Putamen (tissue), 1 donor: ENCODE measurements around the gene LBX1.
A peak's percentile ranks its signal among the peaks of the same experiment; 100 is the strongest.

Source experiments
- DNase-seq: peaks from one replicate; pipeline ENCODE4 v3.0.0-alpha.2; 2016; ENCODE audit warnings: low spot score

Gene LBX1, protein sequence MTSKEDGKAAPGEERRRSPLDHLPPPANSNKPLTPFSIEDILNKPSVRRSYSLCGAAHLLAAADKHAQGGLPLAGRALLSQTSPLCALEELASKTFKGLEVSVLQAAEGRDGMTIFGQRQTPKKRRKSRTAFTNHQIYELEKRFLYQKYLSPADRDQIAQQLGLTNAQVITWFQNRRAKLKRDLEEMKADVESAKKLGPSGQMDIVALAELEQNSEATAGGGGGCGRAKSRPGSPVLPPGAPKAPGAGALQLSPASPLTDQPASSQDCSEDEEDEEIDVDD

DNA sequence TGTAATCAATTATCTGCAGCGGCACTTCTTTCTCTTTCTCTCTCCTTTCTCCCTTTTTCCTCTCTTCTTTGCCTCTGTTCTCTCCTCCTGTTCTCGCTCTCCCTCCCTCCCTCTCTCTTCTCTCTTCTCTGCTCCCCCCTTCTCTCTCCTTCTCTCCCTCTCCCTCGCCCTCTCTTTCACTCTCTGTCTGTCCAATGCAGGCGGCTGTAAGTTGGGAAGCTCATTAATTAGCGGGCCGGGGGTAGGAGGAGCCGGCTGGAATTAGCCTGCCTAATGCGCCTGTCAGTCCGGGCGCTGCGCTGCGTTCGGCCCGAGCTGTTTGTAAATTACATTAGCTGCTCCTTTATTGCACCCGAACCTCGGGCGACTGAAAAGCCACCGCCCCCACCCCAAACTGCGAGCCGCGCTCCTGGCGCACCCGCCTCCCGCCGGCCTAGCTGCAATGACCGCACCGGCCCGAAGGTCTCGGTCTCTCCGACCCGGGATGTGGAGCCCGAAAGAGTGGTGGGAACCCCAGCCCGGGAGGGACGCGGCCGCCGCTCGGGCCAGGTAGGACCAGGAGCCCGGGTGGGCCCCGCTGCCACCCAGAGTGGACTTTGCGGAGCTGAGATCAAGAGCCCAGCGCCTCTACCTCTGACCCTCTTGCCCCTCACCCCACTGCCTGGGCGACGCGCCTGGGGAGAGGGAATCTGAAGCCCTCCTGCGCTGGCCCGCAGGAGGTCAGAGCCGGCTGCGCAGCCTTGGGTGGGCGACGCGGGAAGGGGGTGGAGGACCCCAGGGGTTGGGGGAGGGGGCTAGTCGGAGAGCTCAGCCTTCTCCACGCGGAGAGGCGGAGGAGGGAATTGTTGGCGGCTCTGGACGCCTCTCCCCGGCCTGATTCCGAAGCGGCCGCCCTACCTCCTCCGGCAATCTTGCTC, at the start of gene LBX1:
LBX1 (minus strand) TSS at position 198 of the 917 bp plus-strand sequence. CDS start 648 bp downstream, outside the sequence.
- DNase-seq: no peak

DNA sequence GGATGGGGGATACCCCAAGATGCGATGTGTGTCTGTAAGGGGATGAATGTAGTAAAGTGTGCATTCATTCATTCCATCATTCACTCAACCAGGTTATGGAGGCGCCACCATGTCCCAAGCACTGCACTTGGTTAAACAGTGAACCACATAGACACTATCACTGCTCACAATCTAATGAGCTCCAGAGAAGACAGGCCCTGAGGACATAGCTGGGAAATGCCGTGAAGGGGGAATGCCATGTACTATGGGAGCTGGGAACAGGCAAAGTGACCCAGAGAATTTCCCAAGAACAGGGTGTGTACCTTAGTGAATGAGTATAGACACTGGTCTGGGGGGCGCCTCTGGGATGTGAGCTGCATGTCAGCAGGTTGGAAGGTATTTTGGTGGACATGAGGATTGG, 44.5 kb upstream of the LBX1 start:
- DNase-seq: no peak

DNA sequence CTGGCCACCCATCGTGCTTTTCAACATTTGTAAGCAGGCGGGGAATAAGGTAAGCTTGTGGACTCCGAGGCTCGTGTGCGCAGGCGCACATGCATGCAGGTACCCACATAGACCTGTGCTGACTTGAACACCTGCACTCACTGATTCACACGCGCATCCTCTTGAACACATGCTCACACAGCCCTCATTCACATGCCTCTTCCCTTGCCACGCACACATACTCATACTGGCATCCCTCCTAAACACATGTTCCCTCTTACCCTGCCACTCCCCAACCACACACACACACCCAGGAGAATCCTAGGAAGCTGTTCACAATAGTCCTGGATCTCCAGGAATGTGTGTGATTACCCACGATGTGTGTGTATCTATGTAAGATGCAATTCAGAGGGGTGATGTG, 44.1 kb upstream of the LBX1 start:
- no peak for DNase-seq

DNA sequence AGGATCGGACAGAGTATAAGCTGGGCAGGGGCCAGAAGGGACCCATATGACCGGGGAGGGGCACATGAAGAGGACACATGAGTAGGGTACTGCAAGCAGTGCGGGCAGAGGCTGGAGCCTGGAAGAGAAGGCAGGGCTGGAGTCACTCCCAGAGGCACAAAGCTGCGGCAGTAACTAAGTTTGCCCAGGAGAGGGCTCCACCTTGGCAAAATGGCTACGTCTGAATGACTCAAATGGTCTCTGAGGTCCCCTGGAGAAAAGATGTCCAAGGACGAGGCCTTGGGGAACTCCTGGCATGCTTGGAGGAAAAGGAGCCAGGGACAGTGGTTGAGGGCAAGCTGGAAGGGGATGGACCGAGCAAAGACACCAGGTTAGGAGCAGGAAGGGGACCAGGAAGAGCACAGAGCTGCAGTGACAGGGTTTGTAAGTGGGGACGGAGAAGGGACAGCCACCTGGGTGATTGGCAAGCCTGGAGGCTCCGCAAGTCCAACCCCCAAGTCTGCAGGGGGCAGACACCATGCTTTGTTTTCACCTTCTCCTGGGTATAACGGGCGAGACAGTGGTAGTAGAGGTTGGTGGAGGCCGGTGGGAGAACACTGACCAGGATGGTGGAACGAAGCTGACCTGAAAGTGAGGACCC, 43.1 kb upstream of the LBX1 start:
- peak; percentile 47 for DNase-seq

DNA sequence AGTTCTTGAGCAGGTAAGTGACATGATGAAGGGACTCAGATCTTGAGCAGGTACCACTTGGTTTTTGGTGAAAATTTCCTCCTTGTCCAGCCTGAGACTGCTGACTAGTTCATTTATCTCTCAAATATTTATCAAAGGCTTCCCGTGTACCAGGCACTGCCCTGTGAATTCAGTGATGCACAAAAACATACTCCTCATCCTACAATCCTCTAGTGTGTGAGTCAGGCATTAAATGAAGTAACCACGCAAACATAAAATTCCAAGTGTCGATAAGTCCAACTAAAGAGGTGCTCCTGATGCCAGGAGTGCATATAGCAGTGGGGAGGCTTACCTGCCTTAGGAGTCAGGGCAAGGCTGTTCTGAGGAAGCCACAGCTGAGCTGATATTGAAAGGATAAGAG, 41.5 kb upstream of the LBX1 start:
- no peak for DNase-seq

DNA sequence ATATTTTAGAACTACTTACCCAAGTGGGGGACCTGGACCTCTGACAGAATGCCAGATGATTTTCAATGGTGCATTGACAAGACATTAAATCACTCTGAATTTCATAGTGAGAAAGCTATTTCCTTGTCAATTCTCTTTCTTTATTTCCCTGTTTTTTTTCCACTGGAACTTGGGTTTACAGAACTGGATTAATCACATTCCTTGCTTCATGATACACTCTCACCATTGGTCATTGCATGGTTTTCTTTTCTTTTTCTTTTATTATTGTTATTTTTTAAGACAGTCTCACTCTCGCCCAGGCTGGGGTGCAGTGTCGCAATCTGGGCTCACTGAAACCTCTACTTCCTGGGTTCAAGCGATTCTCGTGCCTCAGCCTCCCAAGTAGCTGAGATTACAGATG, 38.5 kb upstream of the LBX1 start:
- DNase-seq: no peak

DNA sequence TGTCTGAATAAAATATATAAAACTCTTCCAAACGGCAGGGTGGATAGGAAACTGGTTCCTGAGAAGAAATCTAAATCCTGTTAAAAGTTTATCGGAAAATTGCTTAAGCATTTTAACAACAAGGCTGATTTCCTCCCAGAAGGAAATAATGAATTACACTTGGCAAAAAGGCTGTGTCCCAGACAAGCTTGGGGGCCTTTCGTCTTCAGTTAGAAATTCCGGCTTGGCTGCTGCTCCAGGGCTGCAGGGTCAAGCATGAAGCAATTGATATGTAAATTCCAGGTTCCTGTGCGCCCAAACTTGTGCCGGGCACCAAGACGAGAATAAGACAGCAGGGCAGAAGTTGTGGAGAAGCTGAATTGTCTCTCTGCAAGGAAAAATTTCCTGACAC, 38.0 kb upstream of the LBX1 start:
- DNase-seq: no peak

DNA sequence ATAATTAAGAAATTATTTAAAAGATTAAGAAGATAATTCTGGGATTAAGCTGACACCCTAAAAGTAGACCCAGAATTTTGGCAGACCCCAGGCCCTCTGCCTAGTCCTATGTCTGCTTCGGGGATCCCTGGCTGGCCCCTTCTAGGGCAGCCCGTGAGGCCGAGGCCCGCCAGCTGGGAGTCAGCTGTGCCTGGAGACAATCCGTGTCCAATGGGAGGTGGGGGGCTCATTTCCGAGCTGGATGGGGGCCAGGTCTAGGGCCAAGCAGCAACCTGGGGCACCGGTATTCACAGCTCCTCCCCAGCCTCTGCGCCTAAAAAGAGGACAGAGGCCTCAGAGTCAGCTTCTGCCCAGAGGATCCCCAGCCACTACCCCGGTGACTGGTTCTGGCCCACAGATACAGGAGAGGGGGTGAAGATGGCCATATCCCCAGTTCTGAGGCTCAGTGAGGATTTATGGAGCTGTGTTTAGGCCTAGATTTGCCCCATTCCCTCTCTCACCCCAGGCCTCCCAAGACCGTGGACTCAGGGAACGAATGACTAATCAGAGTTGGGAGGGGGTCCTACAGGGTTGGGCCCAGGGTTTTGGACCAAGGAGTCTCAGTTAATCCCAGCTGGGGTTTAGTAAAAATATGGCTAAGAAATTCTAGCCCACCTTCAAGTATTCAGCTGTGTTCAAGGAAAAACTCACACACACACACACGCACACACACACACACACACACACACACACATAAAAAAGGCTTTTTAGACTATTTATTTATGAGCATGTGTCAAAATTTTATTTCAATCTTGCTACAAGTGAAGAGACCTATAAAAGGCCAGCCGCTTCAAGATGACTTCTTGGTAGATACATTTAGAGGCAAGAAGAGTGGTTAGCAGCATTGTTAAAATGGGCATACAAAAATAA, 37.4 kb upstream of the LBX1 start:
- no peak for DNase-seq

DNA sequence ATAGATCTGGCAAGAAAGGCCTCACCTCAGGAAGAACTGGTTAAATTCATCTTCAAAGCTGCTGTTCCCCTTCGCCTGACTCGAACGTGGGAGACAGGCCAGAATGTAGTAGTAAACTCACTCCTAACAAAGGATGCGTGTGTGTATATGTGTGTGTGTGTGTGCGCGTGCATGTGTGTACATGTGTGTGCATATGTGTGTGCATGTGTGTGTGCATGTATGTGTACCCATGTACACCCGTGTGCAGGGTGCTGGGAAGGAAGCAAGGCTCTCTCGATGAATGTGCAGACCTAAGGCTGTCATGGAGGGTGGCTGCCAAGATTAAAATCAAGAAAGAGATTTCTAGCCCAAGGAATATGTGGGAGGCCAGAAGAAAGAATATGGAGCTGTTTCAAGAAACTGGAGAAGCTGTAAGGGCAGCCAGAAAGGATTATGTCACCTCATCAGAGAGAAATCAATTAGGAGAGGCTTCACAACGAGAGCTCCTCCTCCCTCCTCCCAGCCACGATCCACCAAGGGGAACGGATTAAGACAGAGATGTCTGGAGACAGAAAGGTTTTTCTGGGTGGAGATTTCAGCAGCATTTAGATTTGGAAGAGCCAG, 34.0 kb upstream of the LBX1 start:
- DNase-seq: no peak

DNA sequence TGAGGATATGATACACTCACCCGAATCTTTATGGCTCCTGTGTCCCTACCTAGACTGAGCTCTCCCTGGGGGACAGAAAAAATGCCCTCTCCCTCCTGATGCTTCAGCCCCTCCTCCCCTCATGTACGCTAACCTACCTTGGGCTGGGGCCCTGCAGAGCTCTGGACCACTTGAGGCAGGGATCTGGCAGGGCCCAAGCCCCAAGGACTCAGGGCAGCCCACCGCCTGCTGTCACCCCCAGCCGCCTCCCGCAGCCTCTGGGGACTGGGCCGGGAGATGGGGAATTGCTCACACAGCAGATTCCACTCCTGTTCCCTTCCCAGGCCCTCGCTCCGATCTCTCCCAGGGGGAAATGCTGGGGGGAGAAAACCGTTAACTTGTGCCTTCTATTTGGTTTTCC, 32.9 kb upstream of the LBX1 start:
- DNase-seq: no peak

DNA sequence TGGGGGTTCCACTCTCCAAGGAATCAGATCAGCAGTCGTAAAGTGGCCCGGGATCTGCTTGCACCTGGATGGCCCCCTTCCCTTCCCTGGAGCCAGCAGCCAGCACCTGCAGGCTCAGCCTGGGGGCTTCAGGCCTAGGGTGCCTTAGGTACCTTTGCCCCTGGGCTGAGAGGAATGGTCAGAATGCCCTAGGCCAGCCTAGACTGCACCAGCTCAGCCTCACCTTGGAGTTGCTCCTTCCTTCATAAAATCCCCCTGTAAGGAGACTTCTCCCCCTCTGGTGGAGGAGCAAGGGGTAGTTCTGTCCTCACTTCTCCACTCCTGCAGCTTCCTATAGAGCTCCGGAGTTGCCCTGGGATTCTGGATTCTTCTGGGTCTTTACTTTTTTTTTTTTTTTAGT, 32.4 kb upstream of the LBX1 start:
- no peak for DNase-seq

DNA sequence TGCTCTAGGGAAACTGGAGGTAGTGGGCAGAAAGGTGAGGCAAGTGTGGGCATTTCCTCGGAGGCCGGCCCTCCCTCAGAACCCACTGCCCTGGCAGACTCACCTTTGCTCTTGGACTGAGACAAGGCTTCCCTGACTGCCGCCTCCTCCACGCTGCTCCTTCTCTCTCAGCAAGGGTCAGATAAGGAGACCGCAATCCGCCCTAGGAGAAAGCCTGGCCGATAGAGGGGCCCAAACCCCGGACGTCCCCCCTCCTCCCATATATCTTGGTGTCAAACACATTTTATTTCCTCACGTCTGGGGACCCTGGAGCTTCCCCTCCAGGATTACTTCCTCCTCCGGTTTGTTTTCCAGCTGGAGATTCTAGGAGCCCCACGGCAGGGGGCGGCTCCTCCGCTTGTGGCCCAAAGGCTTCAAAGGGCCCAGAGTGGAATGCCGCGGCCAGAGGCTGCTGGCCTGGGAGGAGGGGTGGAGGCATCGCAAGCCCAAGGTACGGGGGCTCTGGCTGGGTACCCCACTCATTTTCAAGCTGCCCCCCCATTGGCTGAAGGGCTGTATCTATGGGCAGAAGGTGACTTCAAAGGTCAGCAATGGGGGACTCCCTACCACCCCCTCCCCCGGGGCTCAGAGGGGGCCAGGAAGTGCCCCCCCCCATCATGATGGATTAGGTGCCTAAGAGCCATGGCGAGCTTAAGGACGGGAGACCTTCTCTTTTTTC, 31.7 kb upstream of the LBX1 start:
- DNase-seq: no peak

DNA sequence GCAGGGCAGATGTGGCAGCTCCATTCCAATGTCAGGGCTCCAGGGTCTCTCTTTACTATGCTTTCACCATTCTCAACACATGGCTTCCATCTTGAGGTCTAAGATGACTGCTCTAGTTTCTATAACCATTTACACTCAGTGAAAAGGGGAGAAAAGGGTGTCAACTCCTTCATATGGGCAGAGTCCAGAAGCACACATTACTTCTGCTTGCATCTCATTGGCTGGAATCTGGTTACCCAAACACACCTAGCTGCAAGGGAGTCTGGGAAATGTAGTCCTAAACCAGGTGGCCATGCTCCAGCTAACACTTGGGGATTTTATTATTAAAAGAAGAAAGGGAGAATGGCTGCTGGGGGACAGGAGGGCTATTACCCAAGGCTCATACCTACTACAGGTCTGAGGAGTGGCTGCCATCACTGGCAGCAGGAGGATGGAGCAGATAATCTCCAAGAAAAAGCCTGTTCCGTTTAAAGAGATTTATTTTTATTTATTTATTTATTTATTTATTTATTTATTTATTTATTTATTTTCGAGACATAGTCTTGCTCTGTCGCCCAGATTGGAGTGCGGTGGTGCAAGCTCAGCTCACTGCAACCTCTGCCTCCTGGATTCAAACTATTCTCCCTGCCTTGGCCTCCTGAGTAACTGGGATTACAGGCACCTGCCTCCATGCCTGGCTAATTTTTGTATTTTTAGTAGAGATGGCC, 29.1 kb upstream of the LBX1 start:
- DNase-seq: no peak

DNA sequence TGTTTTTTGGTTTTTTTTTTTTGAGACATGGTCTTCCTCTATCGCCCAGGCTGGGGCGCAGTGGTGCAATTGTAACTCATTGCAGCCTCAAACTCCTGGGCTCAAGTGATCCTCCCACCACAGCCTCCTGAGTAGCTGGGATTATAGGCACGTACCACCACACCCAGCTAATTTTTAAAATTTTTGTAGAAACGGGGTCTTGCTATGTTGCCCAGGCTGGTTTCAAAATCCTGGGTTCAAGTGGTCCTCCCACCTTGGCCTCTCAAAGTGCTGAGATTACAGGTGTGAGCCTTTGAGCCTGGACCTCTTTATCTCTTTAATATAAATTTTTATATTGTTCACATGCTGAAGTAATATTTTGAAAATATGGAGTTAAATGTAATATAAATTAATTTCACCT, 28.2 kb upstream of the LBX1 start:
- DNase-seq: no peak

DNA sequence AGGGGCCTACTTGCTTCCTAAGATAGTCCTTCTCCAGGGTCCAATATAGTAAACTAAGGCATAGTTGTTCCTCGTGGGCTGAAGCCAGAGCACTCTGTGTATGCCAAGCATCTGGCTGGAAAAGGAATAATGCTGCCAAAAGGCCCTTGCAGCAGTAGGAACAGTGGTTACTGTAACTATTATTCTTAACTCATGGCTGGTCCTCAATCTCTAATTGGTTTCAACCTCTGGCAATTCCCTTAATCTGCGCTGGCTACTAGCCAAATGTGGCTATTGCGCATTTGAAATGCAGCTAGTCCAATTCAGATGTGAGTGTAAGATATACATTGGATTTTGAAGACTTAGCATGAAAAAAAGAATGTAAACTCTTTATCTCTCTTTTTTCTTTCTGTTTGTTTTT, 27.8 kb upstream of the LBX1 start:
- DNase-seq: no peak

DNA sequence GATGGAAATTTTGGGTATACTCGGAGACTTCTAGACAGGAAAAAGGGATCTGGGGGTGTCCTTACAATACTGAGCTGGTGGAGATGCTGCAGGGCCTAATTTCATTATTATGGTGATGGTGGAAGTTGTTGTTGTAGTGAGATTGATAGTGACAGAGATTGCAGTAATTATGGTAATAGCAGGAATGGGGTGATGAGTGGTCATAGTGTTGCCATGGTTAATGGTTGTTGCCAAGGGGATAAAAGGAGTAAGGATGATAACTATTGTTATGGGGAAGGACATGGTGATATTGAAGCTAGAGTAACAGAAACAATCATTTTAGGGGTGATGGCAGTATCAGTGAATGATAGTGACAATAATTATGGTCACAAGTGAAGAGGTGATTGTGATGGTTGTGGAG, 27.1 kb upstream of the LBX1 start:
- no peak for DNase-seq

DNA sequence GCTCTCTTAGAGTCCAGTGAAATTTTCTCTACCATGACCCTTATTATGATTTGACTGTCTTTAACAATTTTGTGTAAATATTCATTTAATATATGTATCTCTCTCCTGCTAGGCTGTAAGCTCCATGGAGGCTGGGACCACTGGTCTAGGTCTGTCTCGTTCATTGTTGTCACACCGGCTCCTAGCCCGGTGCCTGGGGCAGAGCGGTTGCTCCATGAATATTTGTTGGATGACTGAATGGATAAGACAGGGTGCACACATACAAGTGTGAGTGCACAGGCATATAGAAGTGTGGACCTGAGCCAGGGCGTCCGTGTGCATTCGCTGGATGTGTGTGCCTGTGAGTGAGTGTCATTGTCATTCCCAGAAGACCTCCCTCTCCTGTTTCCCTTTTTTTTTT, 20.9 kb upstream of the LBX1 start:
- no peak for DNase-seq

DNA sequence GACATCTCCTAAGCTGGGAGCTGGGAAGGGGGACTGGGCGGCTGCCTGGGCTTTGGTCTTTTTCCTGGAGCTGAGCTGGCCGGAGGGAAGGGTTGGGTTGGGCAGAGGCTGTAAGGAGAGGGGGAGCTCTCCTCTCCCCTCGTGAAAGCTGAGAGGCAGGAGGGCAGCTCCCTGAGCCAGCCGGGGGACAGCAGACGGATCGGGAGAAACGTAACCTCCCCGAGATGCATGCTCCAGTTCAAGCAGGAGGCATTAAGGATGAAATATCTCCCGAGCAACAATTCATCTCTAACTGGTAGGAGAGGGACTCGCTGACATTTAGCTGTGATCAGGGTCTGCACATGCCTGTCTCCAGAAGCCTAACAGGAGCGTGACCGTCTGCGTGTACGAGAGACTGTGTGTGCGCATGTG, 19.9 kb upstream of the LBX1 start:
- DNase-seq: no peak

DNA sequence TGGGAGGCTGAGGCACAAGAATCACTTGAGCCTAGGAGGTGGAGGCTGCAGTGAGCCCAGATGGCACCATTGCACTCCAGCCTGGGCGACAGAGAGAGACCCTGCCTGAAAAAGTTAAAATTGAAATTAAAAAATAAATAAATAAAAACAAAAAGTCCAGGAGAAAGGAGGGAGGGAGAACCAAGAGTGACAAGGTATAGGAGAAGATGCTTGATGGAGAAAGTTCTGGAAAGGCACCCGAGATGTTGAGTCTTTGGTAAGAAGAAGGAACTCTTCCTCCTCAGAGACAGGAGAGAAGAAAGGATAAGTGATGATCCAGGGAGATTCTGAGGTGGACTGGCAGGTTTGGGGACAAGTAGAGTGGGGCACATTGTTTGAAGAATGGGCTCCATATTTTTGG, 17.4 kb upstream of the LBX1 start:
- no peak for DNase-seq
